Activated CD8-positive, alpha-beta memory T cell treated with anti-CD3 and anti-CD28 coated beads for 24 hours (primary cell): ENCODE results near the gene RPL37.
"Not testable (repeated sequence)": the region's sequence is repeated elsewhere in the genome, so short reads cannot be mapped to it uniquely, and the experiment has no call there.

Experiments used
- DNase-seq: peaks from one replicate; pipeline ENCODE4 v3.0.0-alpha.2; 2020

RPL37 gene

GRCh38 chr5:40834849-40835787 lies at the start of gene RPL37:
TSS of gene RPL37 (minus strand) at chr5:40835222. CDS start at chr5:40835185, 37 bp downstream.
- DNase-seq: peak; percentile 93

DNA sequence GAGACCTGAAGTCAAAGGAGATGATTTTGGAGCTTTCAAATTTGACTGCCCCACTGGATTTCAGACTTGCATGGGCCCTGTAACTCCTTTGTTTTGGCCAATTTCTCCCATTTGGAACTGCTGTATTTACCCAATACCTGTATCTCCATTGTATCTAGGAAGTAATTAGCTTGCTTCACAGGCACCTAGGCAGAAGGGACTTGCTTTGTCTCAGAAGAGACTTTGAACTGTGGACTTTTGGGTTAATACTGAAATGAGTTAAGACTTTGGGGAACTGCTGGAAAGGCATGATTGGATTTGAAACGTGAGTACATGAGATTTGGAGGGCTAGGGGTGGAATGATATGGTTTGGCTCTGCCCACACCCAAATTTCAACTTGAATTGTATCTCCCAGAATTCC lies 48.0 kb upstream of the RPL37 start:
- DNase-seq: not testable (repeated sequence)

DNA sequence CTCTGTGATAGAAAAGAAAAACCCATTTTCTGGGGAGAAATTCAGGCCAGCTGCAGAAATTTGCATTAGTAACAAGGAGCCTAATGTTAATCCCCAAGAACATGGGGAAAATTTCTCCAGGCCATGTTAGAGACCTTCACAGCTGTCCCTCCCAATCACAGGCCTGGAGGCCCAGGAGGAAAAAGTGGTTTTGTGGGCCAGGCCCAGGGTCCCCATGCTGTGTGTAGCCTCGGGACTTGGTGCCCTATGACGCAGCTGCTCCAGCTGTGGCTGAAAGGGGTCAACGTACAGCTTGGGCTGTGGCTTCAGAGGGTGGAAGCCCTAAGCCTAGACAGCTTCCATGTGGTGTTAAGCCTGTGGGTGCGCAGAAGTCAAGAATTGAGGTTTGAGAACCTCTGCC lies 47.3 kb upstream of the RPL37 start:
- no peak for DNase-seq

GRCh38 chr5:40879163-40879942 lies 44.3 kb upstream of the RPL37 start:
- DNase-seq: no peak

- DNase-seq: no peak
Measured at GRCh38 chr5:40877371-40877988, 42.5 kb upstream of the RPL37 start.

GRCh38 chr5:40875958-40876357 lies 40.9 kb upstream of the RPL37 start:
- no peak for DNase-seq

DNA sequence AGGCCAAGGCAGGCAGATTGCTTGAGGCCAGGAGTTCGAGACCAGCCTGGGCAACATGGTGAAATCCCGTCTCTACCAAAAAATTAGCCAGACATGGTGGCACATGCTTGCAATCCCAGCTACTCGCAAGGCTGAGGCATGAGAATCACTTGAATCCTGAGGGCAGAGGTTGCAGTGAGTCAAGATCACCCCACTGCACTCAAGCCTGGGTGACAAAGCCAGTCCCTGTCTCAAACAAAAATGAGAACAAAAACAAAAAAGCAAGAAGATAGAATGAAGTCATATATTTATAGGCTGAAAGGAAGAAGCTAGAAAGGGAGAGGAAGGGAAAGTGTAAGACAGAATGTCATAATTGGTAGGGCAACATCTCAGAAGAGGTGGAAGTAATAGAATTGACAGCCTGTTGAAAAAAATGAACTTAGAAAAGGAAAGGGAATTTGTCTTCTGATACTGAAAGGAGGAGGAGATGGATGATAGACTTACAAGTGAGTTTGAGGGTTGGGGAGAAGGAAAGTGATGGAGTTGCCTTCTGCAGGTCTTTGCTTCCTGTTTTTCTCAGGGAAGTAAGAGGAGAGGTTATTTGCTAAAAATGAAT lies 38.4 kb upstream of the RPL37 start:
- DNase-seq: no peak

- DNase-seq: not testable (repeated sequence)
Measured at GRCh38 chr5:40872253-40872652, 37.2 kb upstream of the RPL37 start.

DNA sequence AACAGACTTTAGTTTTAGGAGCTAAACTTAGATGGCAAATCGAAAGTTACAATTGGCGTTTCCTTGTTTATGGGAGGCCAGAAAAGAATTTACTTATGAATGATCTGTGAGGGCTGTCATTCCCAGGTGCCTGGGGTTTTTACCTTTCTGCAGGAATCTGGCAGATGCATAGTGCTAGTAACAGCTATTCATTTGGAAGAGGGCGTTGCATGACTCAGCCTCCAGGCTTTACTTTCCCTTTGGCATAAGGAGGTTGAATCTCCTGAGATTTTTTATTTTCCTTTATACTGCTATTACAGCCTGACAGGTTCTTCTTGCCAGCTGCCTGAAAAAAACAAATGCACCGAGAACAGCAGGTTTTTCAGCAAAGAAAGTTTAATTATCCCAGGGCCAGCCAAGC lies 36.2 kb upstream of the RPL37 start:
- DNase-seq: no peak

DNA sequence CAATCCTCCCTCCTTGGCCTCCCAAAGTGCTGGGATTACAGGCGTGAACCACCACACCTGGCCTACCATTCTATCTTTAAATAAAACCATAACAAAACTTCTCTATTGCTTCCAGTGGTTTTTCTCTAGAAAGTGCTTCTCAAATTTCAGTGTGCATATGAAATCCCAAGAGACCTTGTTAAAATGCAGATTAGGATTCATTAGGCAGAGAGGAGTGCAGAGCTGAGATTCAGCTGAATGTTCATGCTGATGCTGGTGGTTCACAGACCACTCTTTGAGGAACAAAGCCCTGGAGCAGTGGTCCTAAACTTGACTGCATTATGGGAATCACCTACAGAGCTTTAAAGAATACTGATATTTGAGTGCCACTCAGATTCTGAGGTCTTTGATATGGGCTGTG lies 34.4 kb upstream of the RPL37 start:
- DNase-seq: no peak

GRCh38 chr5:40866844-40867243 lies 31.8 kb upstream of the RPL37 start:
- no peak for DNase-seq

GRCh38 chr5:40865004-40865403 lies 30.0 kb upstream of the RPL37 start:
- not testable (repeated sequence) for DNase-seq

GRCh38 chr5:40860711-40861110 lies 25.7 kb upstream of the RPL37 start:
- no peak for DNase-seq

DNA sequence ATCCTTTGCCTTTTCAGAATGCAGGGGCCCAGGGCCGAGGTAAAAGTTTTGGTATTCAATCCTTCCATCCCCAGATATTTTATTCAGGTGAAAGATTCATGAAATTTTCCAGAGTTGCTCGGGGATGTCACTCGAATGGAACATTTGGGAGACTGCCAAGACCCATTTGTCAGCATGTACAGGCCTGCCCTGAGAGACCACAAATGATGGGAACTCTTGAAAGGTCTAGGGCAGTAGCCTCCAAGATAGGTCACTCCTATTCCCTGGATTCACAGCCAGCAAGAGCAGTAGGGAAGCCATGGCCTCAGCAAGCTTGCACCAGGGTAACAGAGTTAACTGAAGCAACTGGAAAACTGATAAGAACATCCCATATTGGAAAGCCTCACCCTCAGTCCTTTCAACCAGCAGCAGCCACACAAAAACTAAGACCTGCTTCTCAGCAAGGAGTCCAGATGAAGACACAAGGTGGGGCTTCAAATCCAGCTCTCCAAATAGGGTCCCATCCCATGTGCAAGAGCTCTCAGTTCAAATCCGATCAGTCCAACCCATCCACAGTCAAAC lies 18.7 kb upstream of the RPL37 start:
- no peak for DNase-seq

GRCh38 chr5:40847525-40847924 lies 12.5 kb upstream of the RPL37 start:
- DNase-seq: no peak

DNA sequence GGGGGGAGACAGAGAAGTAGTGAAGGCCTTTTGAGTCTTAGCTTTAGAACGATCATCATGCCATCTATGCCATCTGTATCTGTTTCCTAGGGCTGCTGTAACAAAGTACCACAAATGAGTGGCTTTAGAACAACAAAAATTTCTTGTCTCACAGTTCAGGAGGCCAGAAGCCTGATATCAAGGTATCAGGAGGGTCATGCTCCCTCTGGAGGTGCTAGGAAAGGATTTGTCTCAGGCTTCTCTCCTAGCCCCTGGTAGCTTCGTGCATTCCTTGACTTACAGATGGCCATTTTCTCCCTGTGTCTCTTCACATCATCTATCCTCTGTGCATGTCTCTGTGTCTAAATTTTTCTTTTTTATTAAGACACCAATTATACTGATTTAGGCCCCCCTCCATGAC lies 11.3 kb upstream of the RPL37 start:
- DNase-seq: no peak

- no peak for DNase-seq
Measured at GRCh38 chr5:40844565-40844964, 9.5 kb upstream of the RPL37 start.

DNA sequence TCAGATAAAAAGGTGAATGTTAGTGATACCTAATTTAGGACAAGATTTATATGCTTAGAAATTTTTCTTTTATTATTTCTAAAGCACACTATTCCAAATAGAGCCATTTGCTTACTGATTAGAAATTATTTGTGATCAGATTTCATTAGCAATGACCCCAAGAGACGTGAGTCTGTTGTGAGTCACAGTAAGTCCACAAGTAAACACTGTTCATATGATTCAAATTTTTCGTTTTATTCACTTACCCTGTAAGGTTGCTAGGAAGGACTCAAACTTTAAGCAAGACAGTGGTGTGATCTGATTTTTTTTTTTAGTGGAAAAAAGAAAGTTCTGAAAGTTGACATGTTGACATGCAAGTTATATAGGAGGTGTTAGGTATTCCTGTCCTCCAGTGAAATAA lies 7.3 kb upstream of the RPL37 start:
- DNase-seq: no peak

DNA sequence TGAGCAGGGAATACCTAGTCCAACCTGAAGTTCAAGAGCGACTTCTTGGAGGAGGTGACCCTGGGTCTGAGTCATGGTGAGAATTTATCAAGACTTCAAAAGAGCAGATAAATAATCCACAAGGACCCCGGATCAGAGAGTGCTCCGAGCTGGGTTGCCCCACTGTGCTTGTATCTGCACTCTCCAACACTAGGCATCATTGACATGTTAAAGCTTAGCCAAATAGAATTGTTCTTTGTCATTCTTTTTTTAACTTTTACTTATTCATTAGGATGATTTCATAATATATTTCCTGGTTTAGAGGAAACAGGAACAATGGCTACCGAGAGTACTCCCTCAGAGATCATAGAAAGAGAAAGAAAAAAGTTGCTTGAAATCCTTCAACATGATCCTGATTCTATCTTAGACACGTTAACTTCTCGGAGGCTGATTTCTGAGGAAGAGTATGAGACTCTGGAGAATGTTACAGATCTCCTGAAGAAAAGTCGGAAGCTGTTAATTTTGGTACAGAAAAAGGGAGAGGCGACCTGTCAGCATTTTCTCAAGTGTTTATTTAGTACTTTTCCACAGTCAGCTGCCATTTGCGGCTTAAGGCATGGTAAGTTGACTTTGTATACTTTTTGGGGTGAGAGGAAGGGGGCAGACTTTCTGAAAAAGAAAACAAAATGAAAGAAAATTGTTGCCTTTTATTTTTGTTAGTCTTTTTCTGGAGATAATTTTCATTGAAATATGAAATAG lies 6.2 kb upstream of the RPL37 start, which contains the start of gene CARD6:
TSS of gene CARD6 (plus strand) at position 300 of the 738 bp plus-strand sequence. CDS start at position 316, 16 bp downstream.
- no peak for DNase-seq

DNA sequence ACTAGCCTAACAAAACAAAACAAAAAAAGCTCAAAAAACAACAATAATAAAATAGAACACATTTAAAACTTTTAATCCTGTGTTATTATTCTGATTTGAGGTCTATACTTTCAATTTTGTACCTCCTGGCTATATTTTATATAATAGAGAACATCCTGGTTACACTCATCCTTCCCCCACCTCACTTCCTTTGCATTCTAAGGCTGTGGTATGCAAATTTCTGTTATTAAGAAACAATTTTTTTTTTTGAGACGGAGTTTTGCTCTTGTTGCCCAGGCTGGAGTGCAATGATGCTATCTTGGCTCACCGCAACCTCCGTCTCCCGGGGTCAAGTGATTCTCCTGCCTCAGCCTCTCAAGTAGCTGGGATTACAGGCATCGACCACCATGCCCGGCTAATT lies 3.1 kb upstream of the RPL37 start:
- DNase-seq: no peak

DNA sequence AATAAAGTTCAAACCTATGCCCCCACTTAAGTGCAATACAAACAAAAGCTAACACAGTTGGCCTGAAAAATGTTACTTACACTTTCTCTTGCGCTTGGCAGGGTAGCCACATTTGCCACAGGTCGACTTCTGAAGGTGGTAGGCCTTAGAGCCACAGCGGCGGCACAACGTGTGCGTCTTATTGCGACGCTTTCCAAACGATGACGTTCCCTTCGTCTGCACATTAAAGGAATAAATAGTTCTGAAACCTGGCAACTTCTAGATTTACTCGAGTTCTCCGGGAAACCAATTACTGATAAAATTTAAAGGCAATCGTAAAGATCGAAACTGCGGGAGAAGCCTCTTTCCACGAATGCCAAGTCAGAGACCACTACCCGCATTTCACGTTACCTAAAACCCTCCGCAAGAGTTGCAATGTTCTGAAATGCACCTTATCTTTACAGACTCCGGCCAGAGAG lies 602 bp downstream of the RPL37 start:
- DNase-seq: peak; percentile 73
